H1 (cell line): ENCODE results near the gene RHOT1. TPM values are rescaled to one million over a fixed set of nuclear protein-coding genes. Genes with fewer than 3 reads are reported as not detected.

Experiments
- CTCF ChIA-PET: fragments of 300-600 bp; sonication (Branson Sonifier 250); formaldehyde crosslinking; loops from one replicate; lab custom pipeline; 2021; ENCODE audit not compliant: partially characterized antibody; lab: Charles Lee
- POLR2A ChIA-PET: fragments of 300-600 bp; sonication (Branson Sonifier 250); formaldehyde crosslinking; loops from one replicate; lab custom pipeline; 2021; ENCODE audit warnings: inconsistent platforms; ENCODE audit not compliant: partially characterized antibody; lab: Charles Lee
- DNase-seq, 2 experiments: peaks; one replicate each; pipeline versions ENCODE4 v3.0.0 to v3.0.0-alpha.2; 2010 to 2022; ENCODE audit warnings: low spot score in 2 of 2, low read depth in 1 of 2, mixed read lengths in 1 of 2
- FAIRE-seq: peaks from 2 replicates; lab custom pipeline; 2011; peaks lifted over from hg19 to GRCh38; lab: Jason Lieb, UNC
- H2AFZ ChIP-seq: 2 replicates; pipeline ENCODE4 v1.8.1; 2012; ENCODE audit warnings: low read length, inconsistent platforms
- H2AK5ac ChIP-seq: 2 replicates; pipeline ENCODE4 v1.6.1; 2013; ENCODE audit warnings: low read depth, low read length
- H2BK120ac ChIP-seq: replicated peaks from 2 replicates; pipeline ENCODE3; 2013; ENCODE audit warnings: low read depth, low read length, inconsistent platforms
- H2BK12ac ChIP-seq: 2 replicates; pipeline ENCODE4 v1.6.1; 2013; ENCODE audit warnings: low read depth, low read length
- H2BK15ac ChIP-seq: 2 replicates; pipeline ENCODE4 v1.6.1; 2013; ENCODE audit warnings: low read length
- H2BK20ac ChIP-seq: 2 replicates; pipeline ENCODE4 v1.6.1; 2013; ENCODE audit warnings: low read length
- H2BK5ac ChIP-seq: 2 replicates; pipeline ENCODE4 v1.6.1; 2013; ENCODE audit warnings: low read depth, low read length
- H3K14ac ChIP-seq: 2 replicates; pipeline ENCODE4 v1.6.1; 2013; ENCODE audit warnings: inconsistent platforms; ENCODE audit not compliant: insufficient read length
- H3K18ac ChIP-seq: 2 replicates; pipeline ENCODE4 v1.6.1; 2013; ENCODE audit warnings: low read length; ENCODE audit errors: extremely low read depth
- H3K23ac ChIP-seq: 2 replicates; pipeline ENCODE4 v1.6.1; 2013; ENCODE audit warnings: inconsistent platforms; ENCODE audit not compliant: insufficient read length
- H3K23me2 ChIP-seq: 2 replicates; pipeline ENCODE4 v1.6.1; 2013; ENCODE audit warnings: low read depth, low read length
- H3K27ac ChIP-seq: 2 replicates; pipeline ENCODE4 v1.6.1; 2011; ENCODE audit warnings: low read depth, low read length, inconsistent platforms
- H3K27me3 ChIP-seq, 4 experiments: replicated peaks in 1 of 4; 1 replicate in 1 of 4; 2 replicates in 3 of 4; pipeline versions ENCODE4 v1.6.1 to v1.8.1; 2011 to 2013; ENCODE audit warnings: low read length in 3 of 4, mild to moderate bottlenecking in 3 of 4, inconsistent platforms in 2 of 4, mixed read lengths in 2 of 4, moderate library complexity in 1 of 4; ENCODE audit not compliant: control insufficient read depth in 3 of 4, insufficient read depth in 3 of 4; ENCODE audit errors: extremely low read depth in 1 of 4
- H3K36me3 ChIP-seq, 4 experiments: 2 replicates each; pipeline versions ENCODE4 v1.6.1 to v1.8.1; 2011 to 2013; ENCODE audit warnings: mild to moderate bottlenecking in 4 of 4, low read length in 3 of 4, moderate library complexity in 2 of 4, control low read depth in 1 of 4, inconsistent platforms in 1 of 4; ENCODE audit not compliant: insufficient read depth in 4 of 4, control insufficient read depth in 2 of 4
- H3K4ac ChIP-seq: replicated peaks from 2 replicates; pipeline ENCODE3; 2013; ENCODE audit warnings: low read length, low read depth, mixed read lengths, inconsistent platforms; ENCODE audit not compliant: insufficient read length
- H3K4me1 ChIP-seq, 4 experiments: replicated peaks in 1 of 4; 1 replicate in 1 of 4; 2 replicates in 3 of 4; pipeline versions ENCODE4 v1.6.1 to v1.8.1; 2011 to 2013; ENCODE audit warnings: low read length in 3 of 4, inconsistent platforms in 2 of 4, mixed read lengths in 1 of 4; ENCODE audit not compliant: insufficient read depth in 4 of 4, control insufficient read depth in 3 of 4
- H3K4me2 ChIP-seq, 2 experiments: 2 replicates each; pipeline versions ENCODE4 v1.6.1 to v1.8.1; 2011 to 2013; ENCODE audit warnings: low read depth in 2 of 2, low read length in 2 of 2, control low read depth in 1 of 2, inconsistent platforms in 1 of 2, mild to moderate bottlenecking in 1 of 2; ENCODE audit not compliant: insufficient read depth in 1 of 2
- H3K4me3 ChIP-seq, 4 experiments: fragments of 200-600, 300-600 bp in 1 of 4; sonication (generic), shearing (Covaris generic), sonication (Bioruptor Twin) in 1 of 4; 2 replicates each; pipeline versions ENCODE4 v1.5.1 to v1.8.1; 2011 to 2016; ENCODE audit warnings: low read length in 4 of 4, low read depth in 3 of 4, control low read depth in 2 of 4, inconsistent platforms in 2 of 4, mild to moderate bottlenecking in 2 of 4, mixed read lengths in 1 of 4, moderate library complexity in 1 of 4; ENCODE audit not compliant: insufficient read depth in 2 of 4; ENCODE audit errors: extremely low read depth in 1 of 4
- H3K56ac ChIP-seq: replicated peaks from 2 replicates; pipeline ENCODE3; 2013; ENCODE audit warnings: low read depth, mild to moderate bottlenecking, mixed read lengths, low read length, inconsistent platforms; ENCODE audit not compliant: insufficient read length
- H3K79me1 ChIP-seq: 2 replicates; pipeline ENCODE4 v1.6.1; 2013; ENCODE audit warnings: low read depth, low read length, control low read depth
- H3K79me2 ChIP-seq, 2 experiments: 2 replicates each; pipeline versions ENCODE4 v1.6.1 to v1.8.1; 2012 to 2013; ENCODE audit warnings: low read length in 2 of 2, mild to moderate bottlenecking in 2 of 2, inconsistent platforms in 1 of 2; ENCODE audit not compliant: insufficient read depth in 2 of 2, control insufficient read depth in 1 of 2
- H3K9ac ChIP-seq, 4 experiments: replicated peaks in 1 of 4; 1 replicate in 1 of 4; 2 replicates in 3 of 4; pipeline versions ENCODE4 v1.6.1 to v1.8.1; 2011 to 2013; ENCODE audit warnings: low read depth in 3 of 4, low read length in 3 of 4, control low read depth in 2 of 4, mild to moderate bottlenecking in 2 of 4, moderate library complexity in 2 of 4, inconsistent platforms in 1 of 4; ENCODE audit errors: extremely low read depth in 1 of 4
- H3K9me3 ChIP-seq, 2 experiments: 2 replicates each; pipeline versions ENCODE4 v1.6.1 to v1.8.1; 2012 to 2013; ENCODE audit warnings: mild to moderate bottlenecking in 2 of 2, moderate library complexity in 2 of 2, control low read depth in 1 of 2, inconsistent platforms in 1 of 2, low read depth in 1 of 2, low read length in 1 of 2, mixed read lengths in 1 of 2; ENCODE audit not compliant: insufficient read depth in 2 of 2
- H4K20me1 ChIP-seq, 2 experiments: replicated peaks in 1 of 2; 2 replicates each; pipeline versions ENCODE3 to v1.8.1; 2011 to 2013; ENCODE audit warnings: inconsistent platforms in 2 of 2, low read length in 2 of 2, mild to moderate bottlenecking in 1 of 2; ENCODE audit not compliant: insufficient read depth in 2 of 2, control insufficient read depth in 1 of 2
- H4K5ac ChIP-seq: 2 replicates; pipeline ENCODE4 v1.6.1; 2013; ENCODE audit warnings: low read length, low read depth, mixed read lengths, inconsistent platforms; ENCODE audit not compliant: insufficient read length
- H4K8ac ChIP-seq: 2 replicates; pipeline ENCODE4 v1.8.0; 2013; ENCODE audit warnings: mild to moderate bottlenecking, moderate library complexity, low read length, inconsistent platforms; ENCODE audit not compliant: insufficient read depth; ENCODE audit errors: extremely low read depth
- H4K91ac ChIP-seq: replicated peaks from 2 replicates; pipeline ENCODE3; 2013; ENCODE audit warnings: low read length, mixed read lengths, inconsistent platforms; ENCODE audit not compliant: insufficient read length
- ASH2L ChIP-seq: fragments of 200-600, 300-600 bp; sonication (generic); IDR thresholded peaks from one replicate; pipeline ENCODE4 v1.7.1; 2017; ENCODE audit warnings: low read length
- CBX5 ChIP-seq: fragments of 300-800, 300-1000 bp; sonication (generic); IDR thresholded peaks from 2 replicates; pipeline ENCODE4 v1.7.1; 2016; ENCODE audit warnings: antibody characterized with exemption, low read length, low read depth
- CTBP2 ChIP-seq: IDR thresholded peaks from 2 replicates; pipeline ENCODE4 v1.7.0; 2011; ENCODE audit warnings: borderline replicate concordance, mild to moderate bottlenecking, moderate library complexity, mixed read lengths, low read length; ENCODE audit not compliant: insufficient read depth, insufficient read length
- EZH2 ChIP-seq: fragments of 200-600 bp; sonication (generic); IDR thresholded peaks from 2 replicates; pipeline ENCODE4 v1.7.1; 2012; ENCODE audit warnings: low read depth, mild to moderate bottlenecking, moderate library complexity, low read length, inconsistent platforms; ENCODE audit not compliant: severe bottlenecking
- GABPA ChIP-seq: IDR thresholded peaks from 2 replicates; pipeline ENCODE4 v1.6.1; 2011; ENCODE audit warnings: mild to moderate bottlenecking, low read length, moderate library complexity, borderline replicate concordance; ENCODE audit not compliant: insufficient read depth
- KDM1A ChIP-seq: fragments of 200-600, 300-600 bp; sonication (generic); IDR thresholded peaks from 2 replicates; pipeline ENCODE4 v1.7.1; 2016; ENCODE audit warnings: mild to moderate bottlenecking, low read length, borderline replicate concordance
- KDM4A ChIP-seq: IDR thresholded peaks from one replicate; pipeline ENCODE4 v1.7.1; 2012; ENCODE audit warnings: low read depth, mild to moderate bottlenecking, moderate library complexity, low read length, inconsistent platforms; ENCODE audit not compliant: severe bottlenecking
- KDM5A ChIP-seq: fragments of 200-600 bp; IDR thresholded peaks from 2 replicates; pipeline ENCODE4 v1.7.1; 2012; ENCODE audit warnings: mild to moderate bottlenecking, low read length, inconsistent platforms, mixed read lengths
- NANOG ChIP-seq: IDR thresholded peaks from 2 replicates; pipeline ENCODE4 v1.6.1; 2011; ENCODE audit warnings: low read length, low read depth, mild to moderate bottlenecking, inconsistent platforms; ENCODE audit not compliant: insufficient read depth, poor library complexity, severe bottlenecking
- POLR2AphosphoS5 ChIP-seq: IDR thresholded peaks from 2 replicates; pipeline ENCODE4 v1.6.1; 2011; ENCODE audit warnings: low read depth, low read length
- RBBP5 ChIP-seq: IDR thresholded peaks from 2 replicates; pipeline ENCODE4 v1.7.1; 2012; ENCODE audit warnings: low read depth, mild to moderate bottlenecking, inconsistent platforms, low read length, moderate library complexity, borderline replicate concordance
- SP1 ChIP-seq: IDR thresholded peaks from 2 replicates; pipeline ENCODE4 v1.6.1; 2011; ENCODE audit warnings: low read depth, low read length
- TCF12 ChIP-seq: IDR thresholded peaks from 2 replicates; pipeline ENCODE4 v1.6.1; 2011; ENCODE audit warnings: low read depth, mild to moderate bottlenecking, low read length
- WGBS, 2 experiments: shearing (Covaris generic) in 1 of 2; methylation state at CpG; one replicate each; pipeline versions ENCODE4 v1.1.6 to v1.1.7; 2013 to 2015; ENCODE audit warnings: low lambda C conversion rate in 2 of 2, mixed read lengths in 2 of 2, inconsistent platforms in 1 of 2, low coverage in 1 of 2, missing lambda C conversion rate in 1 of 2; ENCODE audit not compliant: insufficient replicate concordance in 2 of 2, insufficient coverage in 1 of 2, insufficient read length in 1 of 2; ENCODE audit errors: extremely low coverage in 1 of 2, missing lambda C conversion rate in 1 of 2; 5-methylcytosine and 5-hydroxymethylcytosine counted together
- polyA plus RNA-seq, 7 experiments: library from polyadenylated mRNA; depleted of rRNA in 3 of 7; stranded (reverse) in 5 of 7; unstranded in 2 of 7; fragments of >200 nt in 5 of 7; fragments of 200-250 nt in 2 of 7; gene quantifications; 1 replicate in 5 of 7; 2 replicates in 1 of 7; 4 replicates in 1 of 7; pipeline versions ENCODE4 v1.2.1 to v1.2.3, GENCODE V29; 2011 to 2013; ENCODE audit warnings: missing spikeins in 2 of 7, mixed read lengths in 2 of 7
- total RNA-seq: library from RNA; stranded (reverse); fragmentation: NEBNext Ultra II Directional; extraction: Animal tissue kit (Norgen Biotek cat#: 25700); gene quantifications from 2 replicates; pipeline ENCODE4 v1.2.1, GENCODE V29; 2021

Gene RHOT1
- total and polyA plus RNA-seq, 2 of the 8 experiments (the other 6 are each of a cell fraction or from before 2014, with no cell fraction given): 34.2 to 38.2 TPM

GRCh38 chr17:32241640-32242039 lies 99.3 kb downstream of the RHOT1 start:
- no peak for DNase-seq
- TF ChIP-seq CTBP2 (no peak), GABPA (no peak), TCF12 (no peak), KDM4A (no peak), KDM5A (no peak), ASH2L (no peak), KDM1A (no peak), NANOG (no peak), RBBP5 (no peak), CBX5 (no peak), SP1 (no peak), POLR2AphosphoS5 (no peak), EZH2 (no peak)

More at GRCh38 chr17:32241640-32242039, 99.3 kb downstream of the RHOT1 start:
- Histone ChIP-seq H3K36me3 (no peaks in the 10 kb centered on the region), H3K4me1 (peaks cover 0 to 8% (median 2%) of the 10 kb centered on the region in 4 experiments; a peak in 5 of 7 replicates), H3K27ac (no peak overlapping the region), H3K56ac (no peak overlapping the region), H4K8ac (no peak overlapping the region), H2AFZ (no peak overlapping the region), H4K91ac (no peak overlapping the region), H3K14ac (no peak overlapping the region), H3K4me3 (no peak overlapping the region), H2BK12ac (no peak overlapping the region), H3K4me2 (no peak overlapping the region), H3K23me2 (no peaks in the 10 kb centered on the region), H3K79me1 (no peaks in the 10 kb centered on the region), H4K5ac (no peak overlapping the region), H3K79me2 (no peaks in the 10 kb centered on the region), H3K27me3 (no peaks in the 10 kb centered on the region), H2BK15ac (no peak overlapping the region), H3K9me3 (peaks cover 0 to 3% of the 10 kb centered on the region in 2 experiments; a peak in 2 of 4 replicates), H2BK120ac (no peak overlapping the region), H3K9ac (no peak overlapping the region), H3K23ac (no peak overlapping the region), H2BK20ac (no peak overlapping the region), H3K18ac (no peak overlapping the region), H3K4ac (no peak overlapping the region), H4K20me1 (no peaks in the 10 kb centered on the region), H2AK5ac (no peak overlapping the region), H2BK5ac (no peak overlapping the region)
- ChIA-PET CTCF (interaction anchor here (0.7 to 3.0 kb wide), 9 partner anchors 10 to 103 kb away, joined by 3 to 23 read pairs (median 3); no protein-coding TSS in a partner anchor), POLR2A (interaction anchor here (0.9 to 1.8 kb wide), 2 partner anchors 23 to 97 kb away, joined by 3 read pairs; no protein-coding TSS in a partner anchor)
- FAIRE-seq: no peak
- WGBS, 2 experiments: 83% methylated on average over 1 of the region's 1 CpG; no CpG with 5 or more reads in 1 of the 2 experiments
